Liver (tissue), 9 donors: Measurements from ENCODE around the gene TBCD. TPM values are rescaled to one million over a fixed set of nuclear protein-coding genes. Genes with fewer than 3 reads are reported as not detected.

Experiments
- DNase-seq: peaks from one replicate; pipeline ENCODE4 v3.0.0-alpha.2; 2017; ENCODE audit warnings: low spot score
- H3K27ac ChIP-seq, 2 donors: one replicate each; pipeline ENCODE4 v1.7.0; 2013; ENCODE audit warnings: inconsistent platforms in 2 of 2, low read length in 2 of 2, control low read depth in 1 of 2, low read depth in 1 of 2, mild to moderate bottlenecking in 1 of 2
- H3K27me3 ChIP-seq, 4 donors: one replicate each; pipeline versions ENCODE4 v1.6.1 to v1.7.0; 2013; ENCODE audit warnings: low read length in 3 of 4, inconsistent platforms in 1 of 4, mild to moderate bottlenecking in 1 of 4, moderate library complexity in 1 of 4; ENCODE audit not compliant: control insufficient read depth in 4 of 4, insufficient read depth in 4 of 4
- H3K36me3 ChIP-seq, 4 donors: one replicate each; pipeline versions ENCODE4 v1.6.1 to v1.7.0; 2013; ENCODE audit warnings: low read length in 3 of 4, mild to moderate bottlenecking in 3 of 4, low read depth in 1 of 4, moderate library complexity in 1 of 4; ENCODE audit not compliant: control insufficient read depth in 4 of 4, insufficient read depth in 3 of 4
- H3K4me1 ChIP-seq, 4 donors: one replicate each; pipeline versions ENCODE4 v1.6.1 to v1.7.0; 2013; ENCODE audit warnings: low read length in 3 of 4, mild to moderate bottlenecking in 3 of 4, moderate library complexity in 1 of 4; ENCODE audit not compliant: control insufficient read depth in 4 of 4, insufficient read depth in 4 of 4
- H3K4me3 ChIP-seq, 3 donors: one replicate each; pipeline versions ENCODE4 v1.6.1 to v1.7.0; 2013; ENCODE audit warnings: low read length in 3 of 3, control low read depth in 1 of 3, low read depth in 1 of 3, mild to moderate bottlenecking in 1 of 3
- H3K9ac ChIP-seq, 2 donors: one replicate each; pipeline ENCODE4 v1.7.0; 2013; ENCODE audit warnings: low read length in 2 of 2, mild to moderate bottlenecking in 2 of 2, moderate library complexity in 2 of 2, control low read depth in 1 of 2, low read depth in 1 of 2
- H3K9me3 ChIP-seq, 4 donors: one replicate each; pipeline versions ENCODE4 v1.6.1 to v1.7.0; 2013; ENCODE audit warnings: low read length in 3 of 4; ENCODE audit not compliant: control insufficient read depth in 4 of 4
- EGR1 ChIP-seq, 2 donors: IDR thresholded peaks; 2 replicates each; pipeline ENCODE4 v1.6.1; 2016 to 2018; ENCODE audit warnings: antibody characterized with exemption in 2 of 2, low read depth in 2 of 2
- FOXA1 ChIP-seq: IDR thresholded peaks from 2 replicates; pipeline ENCODE4 v1.6.1; 2016; ENCODE audit warnings: antibody characterized with exemption
- FOXA2 ChIP-seq: IDR thresholded peaks from 2 replicates; pipeline ENCODE4 v1.6.1; 2016; ENCODE audit warnings: antibody characterized with exemption
- GABPA ChIP-seq, 2 donors: IDR thresholded peaks in 1 of 2; conservative IDR thresholded peaks in 1 of 2; 2 replicates each; pipeline ENCODE4 v1.6.1; 2016; ENCODE audit warnings: antibody characterized with exemption in 2 of 2, mild to moderate bottlenecking in 1 of 2, moderate library complexity in 1 of 2
- HNF4A ChIP-seq, 2 donors: conservative IDR thresholded peaks; 2 replicates each; pipeline ENCODE4 v1.6.1; 2016; ENCODE audit warnings: antibody characterized with exemption in 2 of 2, mild to moderate bottlenecking in 2 of 2
- HNF4G ChIP-seq: IDR thresholded peaks from 2 replicates; pipeline ENCODE4 v1.6.1; 2016; ENCODE audit warnings: antibody characterized with exemption
- NR2F2 ChIP-seq: IDR thresholded peaks from 2 replicates; pipeline ENCODE4 v1.6.1; 2016; ENCODE audit warnings: antibody characterized with exemption
- RXRA ChIP-seq, 2 donors: IDR thresholded peaks; 2 replicates each; pipeline ENCODE4 v1.6.1; 2017 to 2018; ENCODE audit warnings: antibody characterized with exemption in 2 of 2, mild to moderate bottlenecking in 1 of 2
- TAF1 ChIP-seq: conservative IDR thresholded peaks from 2 replicates; pipeline ENCODE4 v1.6.1; 2016; ENCODE audit warnings: antibody characterized with exemption, mild to moderate bottlenecking
- YY1 ChIP-seq: IDR thresholded peaks from 2 replicates; pipeline ENCODE4 v1.6.1; 2016; ENCODE audit warnings: antibody characterized with exemption, mild to moderate bottlenecking
- WGBS: extraction: QIAGEN DNeasy Blood & Tissue Kit; methylation state at CpG from one replicate; pipeline ENCODE4 v1.1.7; 2013; 5-methylcytosine and 5-hydroxymethylcytosine counted together
- polyA plus RNA-seq, 2 donors: library from polyadenylated mRNA; stranded (reverse) in 1 of 2; unstranded in 1 of 2; fragments of 200-250 nt in 1 of 2; fragments of >200 nt in 1 of 2; fragmentation: Nextera tagmentation in 1 of 2; extraction: Ambion mirVana in 1 of 2; gene quantifications; one replicate each; pipeline versions ENCODE4 v1.2.1 to v1.2.3, GENCODE V29; 2013 to 2015
- total RNA-seq, 2 donors: library from RNA; depleted of rRNA; stranded (reverse); fragments of >200 nt; gene quantifications; one replicate each; pipeline ENCODE4 v1.2.3, GENCODE V29; 2014
- TF ChIP-seq, protein P1 (sequence below): IDR thresholded peaks from 2 replicates; pipeline ENCODE4 v1.6.1; 2016; ENCODE audit warnings: antibody characterized with exemption
- TF ChIP-seq, protein P2 (sequence below): fragments of 150-350 bp; IDR thresholded peaks from 2 replicates; pipeline ENCODE4 v1.5.1; 2017; ENCODE audit warnings: improper control_type of control experiment, low read depth, low read length; ENCODE audit not compliant: missing input control
- TF ChIP-seq, protein P3 (sequence below): IDR thresholded peaks from 2 replicates; pipeline ENCODE4 v1.6.1; 2016; ENCODE audit warnings: antibody characterized with exemption
- TF ChIP-seq, protein P4 (sequence below): IDR thresholded peaks from 2 replicates; pipeline ENCODE4 v1.6.1; 2016; ENCODE audit warnings: antibody characterized with exemption, mild to moderate bottlenecking
- TF ChIP-seq, protein P5 (sequence below): IDR thresholded peaks from 2 replicates; pipeline ENCODE4 v1.6.1; 2016; ENCODE audit warnings: antibody characterized with exemption
- donor health status: healthy.
- donor health status: healthy.
- donor health status: healthy.
- donor health status: healthy.
- donor health status: healthy.

TBCD gene
- total and polyA plus RNA-seq, 4 donors: 29.8 to 42.2 (median 33.0) TPM

DNA sequence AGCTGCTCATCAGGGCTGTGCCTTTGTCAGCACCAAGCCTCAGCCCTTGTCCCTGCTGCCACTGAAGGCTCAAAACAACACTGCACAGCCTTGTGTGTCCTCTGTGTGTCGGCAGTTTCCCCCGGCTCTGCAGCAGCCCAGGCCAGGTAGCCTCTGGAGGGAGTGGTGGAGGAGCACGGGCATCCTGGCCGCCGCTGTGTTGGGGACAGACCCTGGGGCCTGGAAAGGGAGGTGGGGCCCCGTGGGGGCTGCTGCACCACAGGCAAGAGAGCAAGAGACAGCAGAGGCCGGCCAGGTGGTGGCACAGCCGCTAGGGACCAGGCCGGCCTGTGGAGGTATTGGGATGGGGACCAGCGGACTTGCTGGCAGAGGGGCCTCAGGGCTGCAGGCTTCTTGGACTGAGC, 184.9 kb downstream of the TBCD start:
- Histone ChIP-seq H3K27ac (no peak overlapping the region), H3K9me3 (no peaks in the 10 kb centered on the region), H3K27me3 (no peaks in the 10 kb centered on the region), H3K9ac (no peak overlapping the region), H3K4me1 (no peaks in the 10 kb centered on the region), H3K36me3 (peaks cover 3 to 57% (median 11%) of the 10 kb centered on the region in 4 donors), H3K4me3 (no peak overlapping the region)
- DNase-seq: no peak
- 98% methylated on average over 10 of the region's 10 CpGs for WGBS
- TF ChIP-seq FOXA1: no peak
- TF ChIP-seq TAF1: no peak
- TF ChIP-seq EGR1 (IDR thresholded peaks at IDR 0.05; ENCODE audit: low read depth in 2 of 2): no peak
- no peak for TF ChIP-seq RXRA (IDR thresholded peaks at IDR 0.05)
- TF ChIP-seq, protein P1, sequence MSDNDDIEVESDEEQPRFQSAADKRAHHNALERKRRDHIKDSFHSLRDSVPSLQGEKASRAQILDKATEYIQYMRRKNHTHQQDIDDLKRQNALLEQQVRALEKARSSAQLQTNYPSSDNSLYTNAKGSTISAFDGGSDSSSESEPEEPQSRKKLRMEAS: no peak
- TF ChIP-seq, protein P2, sequence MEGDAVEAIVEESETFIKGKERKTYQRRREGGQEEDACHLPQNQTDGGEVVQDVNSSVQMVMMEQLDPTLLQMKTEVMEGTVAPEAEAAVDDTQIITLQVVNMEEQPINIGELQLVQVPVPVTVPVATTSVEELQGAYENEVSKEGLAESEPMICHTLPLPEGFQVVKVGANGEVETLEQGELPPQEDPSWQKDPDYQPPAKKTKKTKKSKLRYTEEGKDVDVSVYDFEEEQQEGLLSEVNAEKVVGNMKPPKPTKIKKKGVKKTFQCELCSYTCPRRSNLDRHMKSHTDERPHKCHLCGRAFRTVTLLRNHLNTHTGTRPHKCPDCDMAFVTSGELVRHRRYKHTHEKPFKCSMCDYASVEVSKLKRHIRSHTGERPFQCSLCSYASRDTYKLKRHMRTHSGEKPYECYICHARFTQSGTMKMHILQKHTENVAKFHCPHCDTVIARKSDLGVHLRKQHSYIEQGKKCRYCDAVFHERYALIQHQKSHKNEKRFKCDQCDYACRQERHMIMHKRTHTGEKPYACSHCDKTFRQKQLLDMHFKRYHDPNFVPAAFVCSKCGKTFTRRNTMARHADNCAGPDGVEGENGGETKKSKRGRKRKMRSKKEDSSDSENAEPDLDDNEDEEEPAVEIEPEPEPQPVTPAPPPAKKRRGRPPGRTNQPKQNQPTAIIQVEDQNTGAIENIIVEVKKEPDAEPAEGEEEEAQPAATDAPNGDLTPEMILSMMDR: no peak
- TF ChIP-seq YY1: no peak
- TF ChIP-seq FOXA2: no peak
- TF ChIP-seq, protein P3, sequence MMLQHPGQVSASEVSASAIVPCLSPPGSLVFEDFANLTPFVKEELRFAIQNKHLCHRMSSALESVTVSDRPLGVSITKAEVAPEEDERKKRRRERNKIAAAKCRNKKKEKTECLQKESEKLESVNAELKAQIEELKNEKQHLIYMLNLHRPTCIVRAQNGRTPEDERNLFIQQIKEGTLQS: no peak
- TF ChIP-seq, protein P4, sequence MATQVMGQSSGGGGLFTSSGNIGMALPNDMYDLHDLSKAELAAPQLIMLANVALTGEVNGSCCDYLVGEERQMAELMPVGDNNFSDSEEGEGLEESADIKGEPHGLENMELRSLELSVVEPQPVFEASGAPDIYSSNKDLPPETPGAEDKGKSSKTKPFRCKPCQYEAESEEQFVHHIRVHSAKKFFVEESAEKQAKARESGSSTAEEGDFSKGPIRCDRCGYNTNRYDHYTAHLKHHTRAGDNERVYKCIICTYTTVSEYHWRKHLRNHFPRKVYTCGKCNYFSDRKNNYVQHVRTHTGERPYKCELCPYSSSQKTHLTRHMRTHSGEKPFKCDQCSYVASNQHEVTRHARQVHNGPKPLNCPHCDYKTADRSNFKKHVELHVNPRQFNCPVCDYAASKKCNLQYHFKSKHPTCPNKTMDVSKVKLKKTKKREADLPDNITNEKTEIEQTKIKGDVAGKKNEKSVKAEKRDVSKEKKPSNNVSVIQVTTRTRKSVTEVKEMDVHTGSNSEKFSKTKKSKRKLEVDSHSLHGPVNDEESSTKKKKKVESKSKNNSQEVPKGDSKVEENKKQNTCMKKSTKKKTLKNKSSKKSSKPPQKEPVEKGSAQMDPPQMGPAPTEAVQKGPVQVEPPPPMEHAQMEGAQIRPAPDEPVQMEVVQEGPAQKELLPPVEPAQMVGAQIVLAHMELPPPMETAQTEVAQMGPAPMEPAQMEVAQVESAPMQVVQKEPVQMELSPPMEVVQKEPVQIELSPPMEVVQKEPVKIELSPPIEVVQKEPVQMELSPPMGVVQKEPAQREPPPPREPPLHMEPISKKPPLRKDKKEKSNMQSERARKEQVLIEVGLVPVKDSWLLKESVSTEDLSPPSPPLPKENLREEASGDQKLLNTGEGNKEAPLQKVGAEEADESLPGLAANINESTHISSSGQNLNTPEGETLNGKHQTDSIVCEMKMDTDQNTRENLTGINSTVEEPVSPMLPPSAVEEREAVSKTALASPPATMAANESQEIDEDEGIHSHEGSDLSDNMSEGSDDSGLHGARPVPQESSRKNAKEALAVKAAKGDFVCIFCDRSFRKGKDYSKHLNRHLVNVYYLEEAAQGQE: no peak
- no peak for TF ChIP-seq HNF4A (conservative IDR thresholded peaks at IDR 0.05)
- no peak for TF ChIP-seq HNF4G
- no peak for TF ChIP-seq NR2F2
- TF ChIP-seq, protein P5, sequence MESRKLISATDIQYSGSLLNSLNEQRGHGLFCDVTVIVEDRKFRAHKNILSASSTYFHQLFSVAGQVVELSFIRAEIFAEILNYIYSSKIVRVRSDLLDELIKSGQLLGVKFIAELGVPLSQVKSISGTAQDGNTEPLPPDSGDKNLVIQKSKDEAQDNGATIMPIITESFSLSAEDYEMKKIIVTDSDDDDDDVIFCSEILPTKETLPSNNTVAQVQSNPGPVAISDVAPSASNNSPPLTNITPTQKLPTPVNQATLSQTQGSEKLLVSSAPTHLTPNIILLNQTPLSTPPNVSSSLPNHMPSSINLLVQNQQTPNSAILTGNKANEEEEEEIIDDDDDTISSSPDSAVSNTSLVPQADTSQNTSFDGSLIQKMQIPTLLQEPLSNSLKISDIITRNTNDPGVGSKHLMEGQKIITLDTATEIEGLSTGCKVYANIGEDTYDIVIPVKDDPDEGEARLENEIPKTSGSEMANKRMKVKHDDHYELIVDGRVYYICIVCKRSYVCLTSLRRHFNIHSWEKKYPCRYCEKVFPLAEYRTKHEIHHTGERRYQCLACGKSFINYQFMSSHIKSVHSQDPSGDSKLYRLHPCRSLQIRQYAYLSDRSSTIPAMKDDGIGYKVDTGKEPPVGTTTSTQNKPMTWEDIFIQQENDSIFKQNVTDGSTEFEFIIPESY: no peak
- no peak for TF ChIP-seq GABPA (IDR thresholded peaks at IDR 0.05 in 1 of 2, conservative IDR thresholded peaks at IDR 0.05 in 1 of 2)
